Stomach (tissue), 9 donors: ENCODE results near the gene THUMPD1. TPM values are rescaled to one million over a fixed set of nuclear protein-coding genes. Genes with fewer than 3 reads are reported as not detected.
A peak's percentile ranks its signal among the peaks of the same experiment; 100 is the strongest.

ENCODE experiments used
- DNase-seq, 2 donors: peaks; one replicate each; pipeline versions ENCODE4 v3.0.0 to v3.0.0-alpha.2; 2013 to 2019
- H3K27ac ChIP-seq, 5 donors: fragments of 200-600 bp in 4 of 5; sonication (generic) in 4 of 5; one replicate each; pipeline ENCODE4 v1.5.1; 2013 to 2019; ENCODE audit warnings: mild to moderate bottlenecking in 1 of 5, moderate library complexity in 1 of 5
- H3K27me3 ChIP-seq, 3 donors: fragments of 200-600 bp; sonication (generic); one replicate each; pipeline ENCODE4 v1.5.1; 2017 to 2019; ENCODE audit warnings: mixed run types in 1 of 3
- H3K36me3 ChIP-seq, 4 donors: fragments of 200-600 bp; sonication (generic); 1 replicate in 3 of 4; 2 replicates in 1 of 4; pipeline ENCODE4 v1.5.1; 2016 to 2019
- H3K4me1 ChIP-seq, 4 donors: fragments of 200-600 bp; sonication (generic); one replicate each; pipeline ENCODE4 v1.5.1; 2016 to 2019
- H3K4me3 ChIP-seq, 4 donors: fragments of 200-600 bp; sonication (generic) in 3 of 4; one replicate each; pipeline ENCODE4 v1.5.1; 2016 to 2019; ENCODE audit warnings: mild to moderate bottlenecking in 1 of 4
- H3K9me3 ChIP-seq, 4 donors: fragments of 200-600 bp; sonication (generic); one replicate each; pipeline ENCODE4 v1.5.1; 2016 to 2019
- CTCF ChIP-seq, 7 experiments: fragments of 450-650 bp in 4 of 7; fragments of 200-600 bp in 3 of 7; sonication (generic) in 3 of 7; IDR thresholded peaks; one replicate each; pipeline ENCODE4 v1.5.1; 2016 to 2019; ENCODE audit warnings: antibody characterized with exemption in 7 of 7, control low read depth in 2 of 7, mild to moderate bottlenecking in 1 of 7
- EP300 ChIP-seq: sonication (generic); formaldehyde crosslinking; IDR thresholded peaks from one replicate; pipeline ENCODE4 v1.6.1; 2017; ENCODE audit warnings: antibody characterized with exemption
- POLR2A ChIP-seq, 4 donors: fragments of 450-650 bp; IDR thresholded peaks; one replicate each; pipeline ENCODE4 v1.6.1; 2016; ENCODE audit warnings: antibody characterized with exemption in 4 of 4, control low read depth in 2 of 4, mild to moderate bottlenecking in 1 of 4, moderate library complexity in 1 of 4
- POLR2AphosphoS5 ChIP-seq, 3 donors: sonication (generic); formaldehyde crosslinking; IDR thresholded peaks; one replicate each; pipeline ENCODE4 v1.6.1; 2016; ENCODE audit warnings: antibody characterized with exemption in 3 of 3
- WGBS, 5 donors: extraction: QIAGEN DNeasy Blood & Tissue Kit in 3 of 5; methylation state at CpG; one replicate each; pipeline versions ENCODE4 v1.1.5 to v1.1.7; 2013 to 2018; 5-methylcytosine and 5-hydroxymethylcytosine counted together
- intact Hi-C: fragments of 100-400 bp; cut with DNase I; formaldehyde crosslinking; loops from one replicate; pipeline ENCODE4 v1.15.1; 2023; ENCODE audit warnings: low total_unique reads
- polyA plus RNA-seq, 3 donors: library from polyadenylated mRNA; stranded (reverse); fragments of 200-250 nt; gene quantifications; one replicate each; pipeline ENCODE4 v1.2.3, GENCODE V29; 2013
- total RNA-seq, 5 donors: library from RNA; depleted of rRNA; stranded (reverse); fragments of >200 nt; gene quantifications; one replicate each; pipeline versions ENCODE4 v1.1.0 to v1.2.3, GENCODE V29; 2014 to 2016
- donor health status: healthy with polysubstance abuse.
- donor health status: Bipolar disorder and iron deficiency.
- donor health status: healthy.

Gene THUMPD1
- total and polyA plus RNA-seq, 8 donors = 3.2 to 101 (median 33.7) TPM

DNA sequence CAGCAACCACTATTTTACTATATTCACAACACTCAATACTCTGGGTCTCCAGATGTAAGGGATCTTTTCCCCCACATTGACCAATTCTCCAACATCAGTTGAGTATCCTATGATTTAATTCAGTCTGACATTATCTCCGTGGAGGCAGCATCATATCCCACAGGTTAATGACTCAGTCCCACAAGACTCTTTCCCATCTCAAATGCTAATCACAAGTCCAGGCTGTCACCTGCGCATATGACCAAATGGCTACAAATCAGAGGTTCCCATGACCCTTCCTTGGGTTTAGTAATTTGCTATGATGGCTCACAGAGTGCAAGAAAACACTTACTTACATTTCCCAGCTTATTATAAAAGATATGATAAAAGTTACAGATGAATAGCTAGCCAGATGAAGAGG is 40.9 kb upstream of the THUMPD1 start:
- Histone ChIP-seq H3K4me1 (no peaks in the 10 kb centered on the region), H3K27ac (no peak overlapping the region), H3K9me3 (no peaks in the 10 kb centered on the region), H3K36me3 (peaks cover 0 to 62% (median 48%) of the 10 kb centered on the region in 4 donors), H3K27me3 (no peaks in the 10 kb centered on the region), H3K4me3 (no peak overlapping the region)
- intact Hi-C loops = no loop called here
- TF ChIP-seq CTCF (IDR thresholded peaks at IDR 0.05) (no peak), EP300 (no peak)
- 80 to 97% (median 93%) methylated on average over 2 of the region's 2 CpGs for WGBS, 5 donors
- DNase-seq = no peak

GRCh38 chr16:20781697-20782096 is 40.1 kb upstream of the THUMPD1 start:
- WGBS, 5 donors = 79 to 94% (median 82%) methylated on average over 1 of the region's 1 CpG
- H3K36me3 ChIP-seq = peaks cover 0 to 70% (median 53%) of the 10 kb centered on the region in 4 donors
- no peak overlapping the region for H3K4me3 ChIP-seq
- no peak for DNase-seq
- intact Hi-C loops = no loop called here
- no peak for TF ChIP-seq POLR2AphosphoS5 (IDR thresholded peaks at IDR 0.05)
- no peak for TF ChIP-seq EP300
- no peak for TF ChIP-seq POLR2A (IDR thresholded peaks at IDR 0.05)
- no peak for TF ChIP-seq CTCF (IDR thresholded peaks at IDR 0.05)
- H3K27ac ChIP-seq = no peak overlapping the region
- H3K9me3 ChIP-seq = no peaks in the 10 kb centered on the region
- no peaks in the 10 kb centered on the region for H3K4me1 ChIP-seq
- H3K27me3 ChIP-seq = no peaks in the 10 kb centered on the region

- no peak overlapping the region for H3K27ac ChIP-seq
- H3K27me3 ChIP-seq = no peaks in the 10 kb centered on the region
- H3K36me3 ChIP-seq = peaks cover 0 to 49% (median 38%) of the 10 kb centered on the region in 4 donors
- TF ChIP-seq EP300 (no peak), POLR2A (IDR thresholded peaks at IDR 0.05) (no peak), CTCF (IDR thresholded peaks at IDR 0.05) (peak in 5 of 7 experiments; percentile 37 to 60 (median 46)), POLR2AphosphoS5 (IDR thresholded peaks at IDR 0.05) (peak in 1 of 3 donors; percentile 44)
- intact Hi-C loops = no loop called here
- H3K4me3 ChIP-seq = no peak overlapping the region
- WGBS, 5 donors = 60 to 70% (median 66%) methylated on average over 3 to 7 of the region's 7 CpGs
- peaks cover 0 to 7% (median 0%) of the 10 kb centered on the region in 4 donors for H3K4me1 ChIP-seq
- H3K9me3 ChIP-seq = no peaks in the 10 kb centered on the region
- DNase-seq = peak; percentile 75 to 85
Measured at GRCh38 chr16:20774703-20775362, 33.2 kb upstream of the THUMPD1 start.

- H3K4me3 ChIP-seq = no peak overlapping the region
- no peaks in the 10 kb centered on the region for H3K9me3 ChIP-seq
- no peak overlapping the region for H3K27ac ChIP-seq
- DNase-seq = no peak
- no peaks in the 10 kb centered on the region for H3K27me3 ChIP-seq
- WGBS, 5 donors = 38 to 75% (median 59%) methylated on average over 3 of the region's 3 CpGs
- TF ChIP-seq POLR2AphosphoS5 (IDR thresholded peaks at IDR 0.05) (no peak), EP300 (no peak), CTCF (IDR thresholded peaks at IDR 0.05) (no peak), POLR2A (IDR thresholded peaks at IDR 0.05) (no peak)
- intact Hi-C loops = no loop called here
- peaks cover 0 to 7% (median 0%) of the 10 kb centered on the region in 4 donors for H3K4me1 ChIP-seq
- H3K36me3 ChIP-seq = peaks cover 0 to 37% (median 27%) of the 10 kb centered on the region in 4 donors
Measured at GRCh38 chr16:20773679-20774078, 32.1 kb upstream of the THUMPD1 start.
